Endodermal cell (in vitro differentiated cells): ENCODE data around the gene SCART1. TPM values are rescaled to one million over a fixed set of nuclear protein-coding genes. Genes with fewer than 3 reads are reported as not detected.

Experiments used
- DNase-seq: peaks from one replicate; pipeline ENCODE4 v3.0.0-alpha.2; 2017
- H3K27ac ChIP-seq: 2 replicates; pipeline ENCODE4 v1.5.1; 2013; ENCODE audit warnings: mild to moderate bottlenecking, low read depth, low read length, moderate library complexity
- H3K27me3 ChIP-seq: 2 replicates; pipeline ENCODE4 v1.6.1; 2013; ENCODE audit warnings: mild to moderate bottlenecking, low read length, moderate library complexity; ENCODE audit not compliant: insufficient read depth, control insufficient read depth, poor library complexity, severe bottlenecking
- H3K36me3 ChIP-seq: 2 replicates; pipeline ENCODE4 v1.7.0; 2013; ENCODE audit warnings: mild to moderate bottlenecking, low read length, moderate library complexity; ENCODE audit not compliant: control insufficient read depth, insufficient read depth
- H3K4me1 ChIP-seq: one replicate; pipeline ENCODE4 v1.7.0; 2013; ENCODE audit warnings: low read length; ENCODE audit not compliant: control insufficient read depth, insufficient read depth
- H3K4me3 ChIP-seq: 2 replicates; pipeline ENCODE4 v1.5.1; 2013; ENCODE audit warnings: mild to moderate bottlenecking, low read length, moderate library complexity
- H3K9ac ChIP-seq: 2 replicates; pipeline ENCODE4 v1.6.1; 2013; ENCODE audit warnings: mild to moderate bottlenecking, low read length, moderate library complexity; ENCODE audit not compliant: poor library complexity, severe bottlenecking; ENCODE audit errors: extremely low read depth
- H3K9me3 ChIP-seq: 2 replicates; pipeline ENCODE4 v1.6.1; 2013; ENCODE audit warnings: mild to moderate bottlenecking, low read length, moderate library complexity; ENCODE audit not compliant: control insufficient read depth
- H3K27ac Mint-ChIP-seq: 2 replicates; pipeline ENCODE4 v1.8.0; 2020; ENCODE audit warnings: mixed read lengths
- H3K27me3 Mint-ChIP-seq: 2 replicates; pipeline ENCODE4 v1.8.0; 2021; ENCODE audit warnings: mild to moderate bottlenecking, mixed read lengths; ENCODE audit not compliant: insufficient read depth
- H3K36me3 Mint-ChIP-seq: 2 replicates; pipeline ENCODE4 v1.8.0; 2020; ENCODE audit warnings: low read depth, mixed read lengths
- H3K4me1 Mint-ChIP-seq: 2 replicates; pipeline ENCODE4 v1.8.0; 2020; ENCODE audit warnings: mixed read lengths
- H3K4me3 Mint-ChIP-seq: 2 replicates; pipeline ENCODE4 v1.8.0; 2020; ENCODE audit warnings: mild to moderate bottlenecking, moderate library complexity, mixed read lengths
- H3K9me3 Mint-ChIP-seq: 2 replicates; pipeline ENCODE4 v1.8.0; 2020; ENCODE audit warnings: mild to moderate bottlenecking, mixed read lengths
- WGBS, 2 experiments: methylation state at CpG; one replicate each; pipeline versions ENCODE4 v1.1.5 to v1.1.7; 2013; ENCODE audit warnings: missing lambda C conversion rate in 2 of 2, mixed read lengths in 1 of 2; ENCODE audit not compliant: insufficient coverage in 1 of 2, insufficient read length in 1 of 2; 5-methylcytosine and 5-hydroxymethylcytosine counted together
- total RNA-seq, 2 donors: library from RNA; stranded (reverse); fragmentation: NEBNext Ultra II Directional in 1 of 2; extraction: Animal tissue kit (Norgen Biotek cat#: 25700) in 1 of 2; gene quantifications; 2 replicates in 1 of 2; 3 replicates in 1 of 2; pipeline ENCODE4 v1.2.1, GENCODE V29; 2021
- TF ChIP-seq, protein P1 (sequence below): fragments of 200-600 bp; sonication (generic); conservative IDR thresholded peaks from 2 replicates; pipeline ENCODE4 v1.5.0; 2021; ENCODE audit warnings: antibody characterized with exemption, mild to moderate bottlenecking

The SCART1 gene
- total RNA-seq, 2 donors from 2014 or later: 0.37 to 0.80 TPM

DNA sequence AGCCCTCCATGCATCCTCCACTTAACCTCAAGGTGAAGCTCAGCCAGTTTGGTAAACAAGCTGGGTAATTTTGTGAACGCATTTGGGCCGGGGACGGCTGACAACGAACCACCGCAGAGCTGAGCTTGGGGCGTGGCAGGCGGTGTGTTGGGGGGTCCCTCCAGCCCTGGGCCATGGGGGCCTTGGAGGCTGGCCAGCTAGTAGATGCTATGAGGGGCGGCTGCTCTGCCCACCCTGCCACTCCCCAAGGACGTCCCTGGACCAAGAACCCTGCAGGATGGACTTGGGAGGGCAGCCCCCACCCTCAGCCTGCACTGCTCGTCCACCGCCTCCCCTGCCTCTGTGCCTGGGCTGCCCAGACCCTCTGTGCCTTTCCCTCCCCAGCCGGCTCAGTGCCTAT, 12.0 kb upstream of the SCART1 start:
- no peak overlapping the region for H3K27ac ChIP-seq
- H3K4me3 ChIP-seq: no peak overlapping the region
- H3K9me3 ChIP-seq: peaks cover 6% of the 10 kb centered on the region
- no peak for DNase-seq
- H3K27me3 Mint-ChIP-seq: no peaks in the 10 kb centered on the region
- H3K36me3 Mint-ChIP-seq: peaks cover 3% of the 10 kb centered on the region
- no peaks in the 10 kb centered on the region for H3K4me1 Mint-ChIP-seq
- no peaks in the 10 kb centered on the region for H3K36me3 ChIP-seq
- WGBS, 2 experiments: 78% methylated on average over 12 of the region's 12 CpGs; no CpG with 5 or more reads in 1 of the 2 experiments
- H3K27ac Mint-ChIP-seq: no peak overlapping the region
- H3K9me3 Mint-ChIP-seq: peaks cover 81% of the 10 kb centered on the region
- H3K27me3 ChIP-seq: no peaks in the 10 kb centered on the region
- no peak overlapping the region for H3K4me3 Mint-ChIP-seq
- no peaks in the 10 kb centered on the region for H3K4me1 ChIP-seq
- H3K9ac ChIP-seq: no peak overlapping the region
- TF ChIP-seq, protein P1, sequence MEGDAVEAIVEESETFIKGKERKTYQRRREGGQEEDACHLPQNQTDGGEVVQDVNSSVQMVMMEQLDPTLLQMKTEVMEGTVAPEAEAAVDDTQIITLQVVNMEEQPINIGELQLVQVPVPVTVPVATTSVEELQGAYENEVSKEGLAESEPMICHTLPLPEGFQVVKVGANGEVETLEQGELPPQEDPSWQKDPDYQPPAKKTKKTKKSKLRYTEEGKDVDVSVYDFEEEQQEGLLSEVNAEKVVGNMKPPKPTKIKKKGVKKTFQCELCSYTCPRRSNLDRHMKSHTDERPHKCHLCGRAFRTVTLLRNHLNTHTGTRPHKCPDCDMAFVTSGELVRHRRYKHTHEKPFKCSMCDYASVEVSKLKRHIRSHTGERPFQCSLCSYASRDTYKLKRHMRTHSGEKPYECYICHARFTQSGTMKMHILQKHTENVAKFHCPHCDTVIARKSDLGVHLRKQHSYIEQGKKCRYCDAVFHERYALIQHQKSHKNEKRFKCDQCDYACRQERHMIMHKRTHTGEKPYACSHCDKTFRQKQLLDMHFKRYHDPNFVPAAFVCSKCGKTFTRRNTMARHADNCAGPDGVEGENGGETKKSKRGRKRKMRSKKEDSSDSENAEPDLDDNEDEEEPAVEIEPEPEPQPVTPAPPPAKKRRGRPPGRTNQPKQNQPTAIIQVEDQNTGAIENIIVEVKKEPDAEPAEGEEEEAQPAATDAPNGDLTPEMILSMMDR: no peak

DNA sequence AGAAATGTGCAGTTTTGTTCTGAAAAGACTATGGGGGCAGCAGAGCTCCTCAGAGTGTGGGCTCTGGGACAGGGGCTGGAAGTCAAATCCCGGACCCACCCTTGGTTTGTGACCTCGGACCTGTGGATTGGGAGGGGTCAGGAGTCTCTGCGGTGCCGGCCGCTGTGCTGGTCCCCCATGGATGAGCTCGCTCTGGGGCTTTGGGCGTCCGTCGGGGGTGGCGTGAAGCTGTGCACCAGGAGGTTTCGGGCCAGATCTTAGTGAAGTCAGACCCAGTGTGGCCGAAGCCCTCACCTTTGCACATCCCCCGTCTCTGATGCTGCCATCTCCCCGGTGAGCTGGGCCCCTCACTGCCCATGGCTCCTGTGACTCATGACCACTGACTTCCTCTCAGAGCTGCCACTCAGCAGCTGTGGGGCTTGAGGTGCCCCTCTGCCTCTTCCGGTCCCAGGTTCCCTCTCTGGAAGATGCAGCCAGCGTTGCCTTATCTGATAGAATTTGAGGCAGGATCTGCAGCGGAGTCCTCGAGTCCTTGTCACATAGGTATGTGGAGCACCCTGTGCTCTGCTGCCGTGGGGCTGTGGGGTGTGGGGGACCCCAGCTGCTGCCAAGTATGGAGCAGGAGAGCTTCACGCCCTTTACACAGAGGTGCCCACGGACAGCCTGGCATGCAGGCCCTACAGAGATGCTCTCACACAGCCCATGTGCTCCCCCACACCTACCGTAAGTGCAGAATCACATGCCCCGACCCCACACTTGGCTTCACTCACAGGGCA, 11.4 kb upstream of the SCART1 start:
- H3K4me3 Mint-ChIP-seq: no peak overlapping the region
- peaks cover 3% of the 10 kb centered on the region for H3K36me3 Mint-ChIP-seq
- no peaks in the 10 kb centered on the region for H3K36me3 ChIP-seq
- H3K4me3 ChIP-seq: no peak overlapping the region
- H3K27me3 ChIP-seq: no peaks in the 10 kb centered on the region
- peaks cover 11% of the 10 kb centered on the region for H3K9me3 ChIP-seq
- TF ChIP-seq, protein P1: no peak
- WGBS, 2 experiments: 86 to 90% methylated on average over 19 to 23 of the region's 23 CpGs
- H3K27ac Mint-ChIP-seq: no peak overlapping the region
- no peak overlapping the region for H3K27ac ChIP-seq
- peaks cover 80% of the 10 kb centered on the region for H3K9me3 Mint-ChIP-seq
- no peaks in the 10 kb centered on the region for H3K4me1 ChIP-seq
- H3K4me1 Mint-ChIP-seq: no peaks in the 10 kb centered on the region
- H3K9ac ChIP-seq: no peak overlapping the region
- DNase-seq: no peak
- H3K27me3 Mint-ChIP-seq: no peaks in the 10 kb centered on the region

DNA sequence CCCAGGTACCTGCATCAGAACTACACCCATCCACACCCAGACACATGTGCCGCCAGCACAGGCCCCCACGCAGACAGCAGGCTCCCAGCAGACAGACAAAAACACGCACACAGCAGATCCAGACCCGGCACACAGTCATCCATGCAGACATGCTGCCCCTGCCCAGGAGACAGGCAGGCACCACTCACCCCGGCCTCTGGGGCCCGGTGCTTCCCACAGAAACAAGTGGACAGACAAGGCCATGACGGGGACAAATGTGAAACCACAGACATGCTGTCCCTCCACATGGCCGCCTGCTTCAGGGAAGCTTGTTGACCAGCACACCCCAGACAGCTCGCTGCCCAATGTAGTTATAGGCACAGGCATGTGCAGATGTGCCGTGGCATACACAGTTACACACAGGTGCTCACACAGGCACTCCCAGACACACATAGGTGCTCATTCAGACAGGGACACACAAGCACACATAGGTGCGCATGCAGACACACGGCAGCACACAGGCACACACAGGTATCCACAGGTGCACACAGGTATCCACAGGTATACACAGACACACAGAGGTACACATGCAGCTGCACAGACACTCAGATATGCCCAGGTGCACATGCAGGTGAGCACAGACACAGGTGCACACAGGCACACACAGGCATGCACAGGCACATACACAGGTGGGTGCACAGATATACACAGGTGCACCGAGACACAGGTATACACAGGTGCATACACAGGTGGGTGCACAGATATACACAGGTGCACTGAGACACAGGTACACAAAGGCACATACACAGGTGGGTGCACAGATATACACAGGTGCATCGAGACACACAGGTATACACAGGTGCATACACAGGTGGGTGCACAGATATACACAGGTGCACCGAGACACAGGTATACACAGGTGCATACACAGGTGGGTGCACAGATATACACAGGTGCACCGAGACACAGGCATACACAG, 10.5 kb upstream of the SCART1 start:
- H3K9me3 Mint-ChIP-seq: peaks cover 83% of the 10 kb centered on the region
- H3K27me3 Mint-ChIP-seq: no peaks in the 10 kb centered on the region
- TF ChIP-seq, protein P1: no peak
- Histone ChIP-seq H3K4me1 (no peaks in the 10 kb centered on the region), H3K9ac (no peak overlapping the region), H3K36me3 (no peaks in the 10 kb centered on the region), H3K9me3 (peaks cover 20% of the 10 kb centered on the region), H3K4me3 (no peak overlapping the region), H3K27ac (no peak overlapping the region), H3K27me3 (no peaks in the 10 kb centered on the region)
- H3K36me3 Mint-ChIP-seq: peaks cover 3% of the 10 kb centered on the region
- no peak overlapping the region for H3K4me3 Mint-ChIP-seq
- H3K4me1 Mint-ChIP-seq: no peaks in the 10 kb centered on the region
- H3K27ac Mint-ChIP-seq: no peak overlapping the region
- 75 to 77% methylated on average over 12 to 16 of the region's 16 CpGs for WGBS, 2 experiments
- no peak for DNase-seq
